ENCODE data around the gene SORBS2. TPM values are rescaled to one million over a fixed set of nuclear protein-coding genes. Genes with fewer than 3 reads are reported as not detected.

SORBS2 gene
- total RNA-seq, 1 donor from 2014 or later = 33.6 TPM

DNA sequence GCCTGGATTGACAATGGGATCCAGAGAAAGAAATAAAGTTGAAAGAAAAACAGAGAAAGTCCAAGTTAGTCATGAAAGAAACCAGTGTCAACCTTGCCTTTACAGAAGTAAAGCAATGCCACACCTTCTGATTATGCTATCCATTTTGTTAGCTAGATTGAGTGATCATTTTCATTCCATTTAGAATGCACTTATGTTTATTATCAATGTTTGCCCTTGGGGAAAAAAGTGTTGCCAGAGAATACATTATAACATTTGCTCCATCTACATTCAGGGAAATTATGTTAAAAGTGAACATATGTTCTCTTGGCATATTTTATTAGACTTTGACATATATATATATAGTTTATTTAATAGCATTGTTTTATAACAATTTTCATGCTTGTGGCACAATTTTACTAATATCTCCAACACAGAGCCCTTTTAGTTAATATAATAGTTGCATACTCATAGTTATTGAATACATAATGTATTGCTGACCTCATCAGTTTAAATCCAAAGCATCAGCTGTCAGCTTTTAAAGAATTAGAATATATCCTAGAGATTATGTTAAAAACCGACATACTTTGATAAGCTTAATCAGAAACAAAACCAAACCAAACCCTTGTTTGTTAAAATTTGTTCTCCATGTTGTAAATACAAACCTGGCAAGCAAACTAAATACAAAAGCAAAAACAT lies 134.2 kb downstream of the SORBS2 start:
- TF ChIP-seq, protein P1, sequence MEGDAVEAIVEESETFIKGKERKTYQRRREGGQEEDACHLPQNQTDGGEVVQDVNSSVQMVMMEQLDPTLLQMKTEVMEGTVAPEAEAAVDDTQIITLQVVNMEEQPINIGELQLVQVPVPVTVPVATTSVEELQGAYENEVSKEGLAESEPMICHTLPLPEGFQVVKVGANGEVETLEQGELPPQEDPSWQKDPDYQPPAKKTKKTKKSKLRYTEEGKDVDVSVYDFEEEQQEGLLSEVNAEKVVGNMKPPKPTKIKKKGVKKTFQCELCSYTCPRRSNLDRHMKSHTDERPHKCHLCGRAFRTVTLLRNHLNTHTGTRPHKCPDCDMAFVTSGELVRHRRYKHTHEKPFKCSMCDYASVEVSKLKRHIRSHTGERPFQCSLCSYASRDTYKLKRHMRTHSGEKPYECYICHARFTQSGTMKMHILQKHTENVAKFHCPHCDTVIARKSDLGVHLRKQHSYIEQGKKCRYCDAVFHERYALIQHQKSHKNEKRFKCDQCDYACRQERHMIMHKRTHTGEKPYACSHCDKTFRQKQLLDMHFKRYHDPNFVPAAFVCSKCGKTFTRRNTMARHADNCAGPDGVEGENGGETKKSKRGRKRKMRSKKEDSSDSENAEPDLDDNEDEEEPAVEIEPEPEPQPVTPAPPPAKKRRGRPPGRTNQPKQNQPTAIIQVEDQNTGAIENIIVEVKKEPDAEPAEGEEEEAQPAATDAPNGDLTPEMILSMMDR (IDR thresholded peaks at IDR 0.05) = no peak
- Mint-ChIP-seq H3K27ac (ENCODE audit: unreplicated experiment) (no peak overlapping the region), H3K27me3 (ENCODE audit: unreplicated experiment) (no peaks in the 10 kb centered on the region), H3K4me1 (ENCODE audit: unreplicated experiment) (peaks cover 9% of the 10 kb centered on the region), H3K4me3 (ENCODE audit: unreplicated experiment) (no peak overlapping the region), H3K36me3 (ENCODE audit: unreplicated experiment) (peaks cover 6% of the 10 kb centered on the region), H3K9me3 (ENCODE audit: unreplicated experiment) (no peaks in the 10 kb centered on the region)
- no peak for DNase-seq (ENCODE audit: extremely low spot score, unreplicated experiment)

DNA sequence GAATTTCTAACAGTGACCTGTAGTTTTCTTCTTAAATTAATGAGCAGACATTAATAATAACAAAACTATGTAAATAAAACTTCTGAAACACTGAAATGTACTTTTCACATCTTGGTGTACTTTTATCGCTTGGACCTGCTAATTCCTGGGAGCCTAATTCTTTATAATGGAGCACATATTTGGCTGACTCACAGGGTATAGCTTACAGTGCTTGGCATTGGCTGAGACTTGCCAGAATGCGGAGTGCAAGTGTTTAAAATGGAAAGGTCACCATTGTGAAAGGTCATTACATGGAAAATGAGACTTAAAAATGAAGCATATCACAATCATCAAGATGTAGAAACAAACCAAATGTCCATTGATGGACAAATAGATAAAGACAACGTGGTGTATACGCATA lies 139.4 kb downstream of the SORBS2 start:
- no peak overlapping the region for H3K27ac Mint-ChIP-seq (ENCODE audit: unreplicated experiment)
- H3K4me3 Mint-ChIP-seq (ENCODE audit: unreplicated experiment) = no peak overlapping the region
- H3K4me1 Mint-ChIP-seq (ENCODE audit: unreplicated experiment) = peaks cover 10% of the 10 kb centered on the region
- peaks cover 9% of the 10 kb centered on the region for H3K36me3 Mint-ChIP-seq (ENCODE audit: unreplicated experiment)
- DNase-seq (ENCODE audit: extremely low spot score, unreplicated experiment) = no peak
- TF ChIP-seq, protein P1 (IDR thresholded peaks at IDR 0.05) = no peak
- H3K9me3 Mint-ChIP-seq (ENCODE audit: unreplicated experiment) = no peaks in the 10 kb centered on the region
- H3K27me3 Mint-ChIP-seq (ENCODE audit: unreplicated experiment) = no peaks in the 10 kb centered on the region

GRCh38 chr4:185672151-185672550 lies 139.8 kb downstream of the SORBS2 start:
- H3K4me1 Mint-ChIP-seq (ENCODE audit: unreplicated experiment) = peaks cover 10% of the 10 kb centered on the region
- no peaks in the 10 kb centered on the region for H3K27me3 Mint-ChIP-seq (ENCODE audit: unreplicated experiment)
- DNase-seq (ENCODE audit: extremely low spot score, unreplicated experiment) = no peak
- H3K27ac Mint-ChIP-seq (ENCODE audit: unreplicated experiment) = no peak overlapping the region
- TF ChIP-seq, protein P1 (IDR thresholded peaks at IDR 0.05) = no peak
- no peak overlapping the region for H3K4me3 Mint-ChIP-seq (ENCODE audit: unreplicated experiment)
- no peaks in the 10 kb centered on the region for H3K9me3 Mint-ChIP-seq (ENCODE audit: unreplicated experiment)
- H3K36me3 Mint-ChIP-seq (ENCODE audit: unreplicated experiment) = peaks cover 6% of the 10 kb centered on the region

DNA sequence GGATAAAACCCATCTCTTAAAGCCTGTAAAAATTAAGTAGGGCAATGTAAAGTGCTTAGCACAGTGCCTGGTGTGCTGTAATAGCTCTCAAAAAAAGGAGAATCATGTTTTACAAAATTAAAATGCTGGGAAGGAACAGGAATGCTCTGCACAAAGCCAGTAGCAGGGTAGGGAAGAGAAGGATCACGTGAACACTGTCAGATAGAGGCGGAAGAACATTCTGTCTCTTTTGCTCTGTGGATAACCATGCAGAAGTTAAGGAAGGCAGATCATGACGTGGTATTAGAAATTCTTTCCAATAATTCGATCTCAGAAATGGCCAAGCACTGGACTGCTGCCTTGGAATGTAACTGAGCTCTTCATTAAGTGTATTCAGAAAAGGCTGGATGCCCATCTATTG lies 140.5 kb downstream of the SORBS2 start:
- H3K4me1 Mint-ChIP-seq (ENCODE audit: unreplicated experiment) = peaks cover 10% of the 10 kb centered on the region
- peaks cover 6% of the 10 kb centered on the region for H3K36me3 Mint-ChIP-seq (ENCODE audit: unreplicated experiment)
- no peak overlapping the region for H3K27ac Mint-ChIP-seq (ENCODE audit: unreplicated experiment)
- no peak overlapping the region for H3K4me3 Mint-ChIP-seq (ENCODE audit: unreplicated experiment)
- H3K27me3 Mint-ChIP-seq (ENCODE audit: unreplicated experiment) = no peaks in the 10 kb centered on the region
- TF ChIP-seq, protein P1 (IDR thresholded peaks at IDR 0.05) = no peak
- H3K9me3 Mint-ChIP-seq (ENCODE audit: unreplicated experiment) = no peaks in the 10 kb centered on the region
- DNase-seq (ENCODE audit: extremely low spot score, unreplicated experiment) = no peak

DNA sequence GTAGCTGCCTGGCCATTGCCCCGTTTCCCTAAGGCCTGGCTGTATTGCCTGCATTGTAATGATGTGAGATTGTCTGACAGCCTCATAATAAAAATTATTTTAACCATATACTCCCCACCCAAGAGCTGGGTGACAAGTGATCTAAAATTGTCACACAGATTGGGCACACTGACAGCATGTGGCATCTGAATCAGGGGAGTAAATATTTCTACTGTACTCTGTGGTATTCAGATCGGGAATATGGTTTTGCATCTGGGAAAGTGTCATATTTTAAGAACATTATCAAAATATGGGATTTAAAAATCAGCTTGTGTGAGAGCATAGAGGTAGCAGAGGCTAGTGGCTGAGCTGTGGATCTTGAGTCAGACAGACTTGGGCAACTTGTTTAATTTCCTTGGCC lies 140.9 kb downstream of the SORBS2 start:
- H3K36me3 Mint-ChIP-seq (ENCODE audit: unreplicated experiment) = peaks cover 6% of the 10 kb centered on the region
- no peak overlapping the region for H3K27ac Mint-ChIP-seq (ENCODE audit: unreplicated experiment)
- no peaks in the 10 kb centered on the region for H3K27me3 Mint-ChIP-seq (ENCODE audit: unreplicated experiment)
- DNase-seq (ENCODE audit: extremely low spot score, unreplicated experiment) = no peak
- H3K4me1 Mint-ChIP-seq (ENCODE audit: unreplicated experiment) = peaks cover 10% of the 10 kb centered on the region
- H3K9me3 Mint-ChIP-seq (ENCODE audit: unreplicated experiment) = no peaks in the 10 kb centered on the region
- no peak overlapping the region for H3K4me3 Mint-ChIP-seq (ENCODE audit: unreplicated experiment)
- TF ChIP-seq, protein P1 (IDR thresholded peaks at IDR 0.05) = no peak

Data from osteocyte (in vitro differentiated cells).